ENCODE results near the gene ARID1B.
"Not testable (repeated sequence)": the region's sequence is repeated elsewhere in the genome, so short reads cannot be mapped to it uniquely, and the experiment has no call there.

ARID1B gene

DNA sequence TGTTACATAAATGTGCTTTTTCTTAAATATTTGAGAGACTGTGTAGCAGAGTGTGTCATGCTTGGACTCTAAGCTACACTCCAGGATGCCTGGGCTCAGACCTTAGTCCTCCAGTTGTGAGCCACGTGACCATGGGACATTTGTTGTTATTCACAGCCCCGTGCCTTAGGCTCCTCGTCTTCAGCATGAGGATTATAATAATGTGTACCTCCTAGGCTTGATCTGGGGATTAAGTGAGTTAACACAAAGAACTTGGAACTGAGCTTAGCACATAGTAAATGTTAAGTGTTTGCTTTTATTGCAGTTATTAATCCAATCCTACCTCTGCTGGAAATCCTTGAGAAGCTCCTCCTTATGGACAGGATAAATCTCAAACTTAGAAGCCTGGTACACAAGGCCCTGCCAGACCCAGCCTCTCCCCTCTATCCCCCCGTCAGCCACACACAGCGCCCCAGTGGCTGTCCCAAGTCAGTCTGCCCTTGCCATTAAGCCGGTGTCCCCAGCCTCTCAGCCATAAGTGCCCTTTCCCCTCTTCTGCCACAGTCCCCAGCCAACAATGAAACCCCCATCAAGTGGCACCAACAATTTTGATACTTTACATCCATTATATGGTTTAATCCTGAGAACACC lies 368.6 kb downstream of the ARID1B start:
- peak; percentile 28 for DNase-seq

DNA sequence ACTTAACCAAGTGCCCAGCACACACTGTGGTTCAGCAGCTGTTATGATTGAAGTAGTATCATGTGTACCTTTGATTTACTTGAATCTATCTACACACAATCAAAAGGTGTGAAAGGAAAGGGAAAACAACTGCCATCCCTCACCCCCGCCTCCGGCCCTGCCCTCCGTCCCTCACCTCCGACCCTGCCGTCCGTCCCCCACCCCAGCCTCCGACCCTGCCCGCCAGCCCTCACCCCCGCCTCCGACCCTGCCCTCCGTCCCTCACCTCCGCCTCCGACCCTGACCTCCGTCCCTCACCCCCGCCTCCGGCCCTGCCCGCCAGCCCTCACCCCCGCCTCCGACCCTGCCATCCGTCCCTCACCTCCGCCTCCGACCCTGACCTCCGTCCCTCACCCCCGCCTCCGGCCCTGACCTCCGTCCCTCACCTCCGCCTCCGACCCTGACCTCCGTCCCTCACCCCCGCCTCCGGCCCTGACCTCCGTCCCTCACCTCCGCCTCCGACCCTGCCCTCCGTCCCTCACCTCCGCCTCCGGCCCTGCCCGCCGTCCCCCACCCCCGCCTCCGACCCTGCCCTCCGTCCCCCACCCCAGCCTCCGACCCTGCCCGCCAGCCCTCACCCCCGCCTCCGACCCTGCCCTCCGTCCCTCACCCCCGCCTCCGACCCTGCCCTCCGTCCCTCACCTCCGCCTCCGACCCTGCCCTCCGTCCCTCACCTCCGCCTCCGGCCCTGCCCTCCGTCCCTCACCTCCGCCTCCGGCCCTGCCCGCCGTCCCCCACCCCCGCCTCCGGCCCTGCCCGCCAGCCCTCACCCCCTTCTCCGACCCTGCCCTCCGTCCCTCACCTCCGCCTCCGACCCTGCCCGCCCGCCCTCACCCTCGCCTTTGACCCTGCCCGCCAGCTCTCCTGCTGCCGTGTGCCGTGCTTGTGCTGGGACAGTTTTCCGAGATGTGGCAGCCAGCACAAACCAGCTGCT lies 370.2 kb downstream of the ARID1B start:
- DNase-seq, result not testable (repeated sequence)

DNA sequence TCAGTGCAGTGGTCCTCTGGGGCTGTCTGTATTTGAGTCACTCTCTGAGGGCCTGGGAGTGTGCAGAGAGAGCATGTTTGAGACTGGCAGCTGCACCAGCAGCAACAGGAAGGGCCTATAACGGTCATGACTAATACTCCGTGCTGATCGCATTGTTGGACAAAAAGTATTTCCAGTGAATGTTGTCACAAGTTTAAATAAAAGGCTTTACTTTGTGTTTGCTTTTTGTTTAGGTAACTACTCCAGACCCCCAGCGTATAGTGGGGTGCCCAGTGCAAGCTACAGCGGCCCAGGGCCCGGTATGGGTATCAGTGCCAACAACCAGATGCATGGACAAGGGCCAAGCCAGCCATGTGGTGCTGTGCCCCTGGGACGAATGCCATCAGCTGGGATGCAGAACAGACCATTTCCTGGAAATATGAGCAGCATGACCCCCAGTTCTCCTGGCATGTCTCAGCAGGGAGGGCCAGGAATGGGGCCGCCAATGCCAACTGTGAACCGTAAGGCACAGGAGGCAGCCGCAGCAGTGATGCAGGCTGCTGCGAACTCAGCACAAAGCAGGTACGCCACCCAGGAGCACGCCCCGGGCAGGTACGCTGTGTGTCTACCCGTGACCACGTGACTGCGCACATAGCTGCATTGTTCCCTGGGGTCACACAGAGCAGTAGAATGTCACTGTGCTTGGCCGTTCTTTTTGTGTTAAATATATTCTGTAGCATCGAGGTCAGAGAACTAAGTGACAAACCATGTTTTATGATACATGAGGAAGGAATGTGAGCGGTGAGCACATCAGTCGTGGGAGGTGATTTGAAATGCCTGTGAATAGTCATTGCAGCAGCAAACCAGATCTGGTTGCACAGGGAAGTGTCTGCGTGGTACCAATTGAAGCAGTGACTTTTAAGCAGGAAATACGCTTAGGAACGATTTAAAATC lies 371.5 kb downstream of the ARID1B start:
- DNase-seq, result peak; percentile 95

DNA sequence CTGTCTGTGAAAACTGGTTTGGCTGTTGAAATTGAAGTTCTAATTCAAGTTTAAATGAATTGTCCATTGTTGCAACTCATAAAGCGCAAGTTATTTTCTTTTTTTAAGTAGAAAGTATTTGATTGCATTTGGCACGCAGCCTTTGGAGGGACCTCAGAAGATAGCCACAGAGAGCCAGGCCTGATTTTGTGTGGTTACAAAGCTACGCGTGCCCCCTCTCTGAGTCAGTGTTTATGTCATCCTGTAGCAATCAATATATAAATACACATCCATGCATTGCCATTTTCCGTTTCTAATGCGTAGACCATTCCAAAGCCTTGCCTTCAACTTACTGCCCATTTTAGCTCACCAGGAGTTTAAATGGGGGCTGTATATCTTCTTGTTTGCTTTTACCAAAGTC lies 372.9 kb downstream of the ARID1B start:
- DNase-seq, result peak; percentile 73

DNA sequence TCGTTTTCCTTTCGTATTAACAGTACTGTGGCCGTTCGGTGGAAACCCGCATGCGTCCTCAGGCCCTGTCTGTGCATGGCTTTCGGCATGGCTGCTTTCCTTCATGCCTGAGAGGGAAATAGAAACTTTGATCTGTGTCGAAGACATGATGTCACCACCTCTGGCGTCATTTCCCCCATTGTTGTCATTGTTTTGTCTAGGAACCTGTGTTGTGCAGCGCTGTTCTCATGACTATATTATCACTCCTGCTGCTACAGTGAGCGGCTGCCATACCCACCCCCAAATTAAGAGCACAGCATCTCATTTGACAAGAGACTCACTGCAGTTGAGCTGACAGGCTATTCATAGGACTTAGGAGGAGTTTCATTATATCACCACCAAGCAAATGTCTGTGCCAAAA lies 373.9 kb downstream of the ARID1B start:
- DNase-seq, result no peak

DNA sequence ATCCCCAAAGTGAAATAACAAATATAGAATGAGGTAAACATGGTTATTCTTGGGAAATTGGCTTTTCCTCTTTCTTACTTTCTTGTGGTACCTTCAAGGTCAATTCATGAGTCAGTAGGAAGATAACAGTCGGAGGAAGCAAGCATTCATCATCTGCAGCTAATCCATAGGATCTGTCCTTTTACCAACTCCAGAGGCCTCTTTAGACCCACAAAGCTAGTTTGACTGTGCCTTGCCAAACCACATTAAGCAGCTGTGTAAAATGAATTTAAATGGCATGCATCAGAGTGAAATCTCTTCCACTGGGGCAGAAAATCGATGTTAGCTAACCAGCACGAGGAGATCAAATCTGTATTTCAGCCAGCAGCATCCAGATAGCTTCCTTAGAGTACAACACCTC lies 374.8 kb downstream of the ARID1B start:
- peak; percentile 70 for DNase-seq

DNA sequence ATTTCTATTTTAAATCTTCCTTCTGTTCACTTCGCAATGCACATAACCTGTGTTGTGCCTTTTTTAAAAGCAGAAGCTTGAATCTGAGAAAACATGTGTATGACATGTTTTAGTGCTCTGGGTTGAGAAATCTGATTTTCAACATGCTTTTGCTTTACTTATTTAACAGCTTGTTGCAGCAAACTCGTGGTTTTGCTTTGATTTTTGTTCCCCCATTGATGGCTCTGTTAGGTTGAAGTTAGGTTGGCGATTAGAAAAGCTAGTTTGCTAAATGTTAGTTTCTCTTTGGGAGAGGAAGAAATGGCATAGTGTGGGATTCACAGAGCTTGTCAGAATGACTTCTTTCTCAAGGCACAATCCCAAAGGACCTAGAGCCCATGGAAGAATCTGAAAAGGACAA lies 375.4 kb downstream of the ARID1B start:
- no peak for DNase-seq

DNA sequence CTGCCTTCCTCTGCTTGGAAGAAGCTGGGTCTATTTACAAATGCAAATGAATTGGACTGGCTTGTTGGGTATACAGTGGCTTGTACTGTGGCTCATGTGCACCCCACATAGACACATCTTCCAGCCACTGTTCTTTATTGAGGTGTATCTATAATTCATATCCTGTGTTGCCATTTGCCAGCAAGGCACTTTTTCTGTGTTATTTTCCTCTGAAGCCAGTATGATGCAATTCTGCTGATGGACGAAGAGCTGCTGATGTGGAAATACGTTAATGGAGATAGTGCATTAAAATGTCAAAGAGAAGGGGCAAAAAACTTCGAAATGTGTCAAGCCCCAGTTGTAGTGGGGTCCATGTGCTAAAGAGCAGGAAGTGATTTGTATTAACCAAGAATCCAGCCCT lies 378.6 kb downstream of the ARID1B start:
- DNase-seq, result no peak

DNA sequence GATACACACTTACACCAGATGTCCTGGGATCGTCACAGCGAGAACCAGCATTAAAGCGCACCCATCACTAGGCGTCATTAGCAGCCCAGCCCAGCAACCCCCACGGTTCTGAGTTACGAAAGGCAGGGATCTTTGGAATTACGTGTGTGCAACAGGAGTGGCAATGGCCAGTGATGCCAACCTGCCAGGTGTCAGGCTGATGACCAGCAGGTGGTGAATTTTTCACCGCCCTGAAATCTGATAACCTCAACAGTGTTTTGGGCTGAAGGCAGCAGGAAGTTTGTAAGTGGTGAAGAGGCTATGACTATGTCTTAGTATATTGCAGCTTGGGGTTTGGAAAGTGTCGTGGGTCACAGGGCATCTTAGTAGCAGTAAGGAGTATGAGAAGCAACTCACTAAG lies 380.1 kb downstream of the ARID1B start:
- no peak for DNase-seq

DNA sequence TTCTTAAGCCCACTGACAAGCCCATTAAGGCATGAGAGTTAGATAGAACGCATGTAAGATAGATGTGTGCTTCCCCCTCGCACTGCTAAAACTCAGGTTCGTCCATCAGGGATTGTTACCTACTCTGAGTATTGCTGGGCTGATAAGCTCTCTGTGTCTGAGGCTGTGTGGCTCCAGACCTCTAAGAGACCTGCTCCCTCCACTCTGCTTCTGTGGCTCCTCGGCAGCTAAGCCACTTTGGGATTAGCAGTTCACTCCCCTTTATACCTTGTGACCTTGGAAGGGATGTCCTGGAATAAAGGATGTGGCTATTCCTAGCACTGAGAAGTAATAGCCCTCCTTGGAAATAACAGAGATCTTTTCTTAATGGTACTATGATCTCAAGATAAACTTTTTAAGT lies 381.3 kb downstream of the ARID1B start:
- no peak for DNase-seq

DNA sequence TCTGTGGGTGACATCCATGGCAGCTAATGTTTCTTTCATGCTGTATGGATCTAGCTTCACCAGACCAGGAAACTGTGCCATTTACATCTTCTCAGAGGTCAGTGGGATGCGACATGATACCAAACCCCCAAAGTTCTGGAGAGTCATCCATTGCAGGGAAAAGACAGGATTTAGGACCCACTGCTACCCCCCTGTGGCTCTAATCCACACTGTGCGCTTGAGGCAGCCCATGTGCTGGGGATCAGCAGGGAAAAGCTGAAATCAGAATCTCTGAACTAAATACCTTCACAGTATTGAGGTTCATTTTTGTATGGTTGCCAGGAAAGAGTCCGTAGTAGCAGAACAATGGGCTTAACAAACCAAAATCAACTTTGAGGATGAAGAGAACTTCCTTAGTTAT lies 381.7 kb downstream of the ARID1B start:
- no peak for DNase-seq

DNA sequence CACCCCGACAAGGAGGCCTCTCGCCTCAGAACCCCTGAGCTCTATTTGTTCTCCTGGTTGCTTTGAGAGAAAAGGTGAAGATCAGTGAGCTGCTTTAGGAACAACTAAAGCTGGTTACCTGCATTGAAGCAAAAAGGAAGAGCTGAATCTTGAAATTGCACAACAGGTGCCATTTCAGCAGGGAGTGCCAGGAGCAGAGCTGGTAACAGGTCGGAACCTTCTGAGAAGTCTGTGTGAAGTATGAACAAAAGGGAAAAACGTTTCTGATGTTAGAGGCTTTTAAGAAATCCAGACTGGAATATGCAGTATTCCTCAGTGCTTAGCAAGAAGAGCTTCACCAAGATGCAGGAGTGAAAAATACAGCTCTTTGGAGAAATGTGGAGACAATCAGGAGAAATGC lies 382.2 kb downstream of the ARID1B start:
- DNase-seq, result no peak

DNA sequence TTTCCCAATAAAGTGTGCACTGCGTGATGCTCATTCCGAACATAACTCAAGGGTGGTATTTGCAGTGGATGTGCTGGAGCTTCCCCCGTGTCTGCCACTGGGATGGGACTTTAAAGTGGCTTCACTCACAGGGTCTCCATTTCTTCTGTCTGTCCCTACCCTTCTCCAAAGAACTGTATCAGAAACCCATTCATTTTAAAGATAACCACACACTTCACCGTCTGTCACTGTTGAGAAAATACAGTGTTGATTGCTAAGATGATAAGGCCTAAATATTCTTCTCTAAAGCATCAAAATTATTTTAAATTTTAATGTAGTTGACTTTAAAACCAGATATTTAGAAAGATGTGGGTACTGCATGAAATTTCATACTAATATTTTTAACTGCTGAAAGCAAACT lies 384.7 kb downstream of the ARID1B start:
- DNase-seq, result no peak

DNA sequence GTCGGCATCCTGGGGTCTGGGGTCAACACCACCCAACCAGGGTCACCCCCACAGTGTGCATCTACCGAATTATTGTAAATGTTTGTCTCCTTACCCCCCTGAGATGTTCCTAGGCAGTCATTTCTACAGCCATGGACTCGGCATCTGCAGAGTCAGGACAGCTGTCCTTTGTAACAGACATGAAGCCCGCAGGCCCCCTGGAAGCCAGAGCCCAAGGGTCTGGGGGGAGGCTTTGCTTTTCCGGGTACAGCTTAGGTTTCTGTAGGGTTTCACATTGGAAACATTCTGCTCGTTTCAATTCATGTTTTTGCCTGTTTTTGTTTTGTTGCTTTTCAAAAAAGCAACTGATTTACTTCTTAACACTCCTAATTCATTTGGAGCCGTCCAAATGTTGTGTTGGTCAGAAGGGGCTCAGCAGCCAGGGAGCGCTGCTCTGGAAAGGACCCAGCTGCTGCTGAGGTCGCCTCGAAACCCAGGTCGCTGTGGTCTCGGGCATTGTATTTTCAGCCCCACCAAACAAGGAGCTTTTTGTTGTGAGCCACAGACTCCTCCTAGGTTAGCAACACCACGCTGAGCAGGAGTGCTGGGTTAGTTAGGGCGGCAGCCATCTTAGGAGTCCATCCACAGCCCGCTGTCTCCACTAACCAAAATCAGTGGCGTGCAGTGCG lies 385.7 kb downstream of the ARID1B start:
- DNase-seq, result no peak

DNA sequence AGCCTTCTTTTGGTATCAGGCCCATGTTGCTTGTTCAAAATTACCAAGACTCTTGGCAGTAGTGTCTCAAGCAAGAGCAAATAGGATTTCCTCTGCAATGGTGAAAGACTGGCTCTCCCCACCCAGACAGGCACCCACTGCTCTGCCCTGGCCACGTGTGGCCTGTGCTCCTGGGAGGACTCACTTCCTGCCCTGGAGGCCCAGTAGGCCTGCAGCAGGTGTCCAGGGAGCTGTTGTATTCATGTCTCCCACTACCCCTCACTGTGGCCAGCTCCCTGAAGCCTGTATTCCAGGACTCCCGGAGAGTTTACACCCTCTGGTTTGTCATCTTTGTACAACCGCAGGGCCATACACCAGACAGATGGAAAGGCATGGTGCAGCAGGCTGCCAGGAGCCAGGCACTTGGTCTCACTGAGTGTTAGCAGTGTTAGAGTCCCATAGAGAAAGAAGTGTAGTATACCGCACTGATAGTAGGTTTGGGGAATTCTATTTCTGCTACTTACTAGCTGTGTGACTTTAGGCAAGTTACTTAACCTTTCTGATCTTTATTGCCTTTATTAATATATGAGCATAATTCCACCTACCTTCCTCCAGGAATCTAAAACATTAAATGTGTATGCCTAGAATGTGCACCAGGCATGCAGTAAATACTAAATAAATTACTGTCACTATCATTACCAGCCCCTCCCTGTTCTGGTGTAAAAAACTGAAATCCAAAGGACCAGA lies 386.4 kb downstream of the ARID1B start:
- DNase-seq, result no peak

DNA sequence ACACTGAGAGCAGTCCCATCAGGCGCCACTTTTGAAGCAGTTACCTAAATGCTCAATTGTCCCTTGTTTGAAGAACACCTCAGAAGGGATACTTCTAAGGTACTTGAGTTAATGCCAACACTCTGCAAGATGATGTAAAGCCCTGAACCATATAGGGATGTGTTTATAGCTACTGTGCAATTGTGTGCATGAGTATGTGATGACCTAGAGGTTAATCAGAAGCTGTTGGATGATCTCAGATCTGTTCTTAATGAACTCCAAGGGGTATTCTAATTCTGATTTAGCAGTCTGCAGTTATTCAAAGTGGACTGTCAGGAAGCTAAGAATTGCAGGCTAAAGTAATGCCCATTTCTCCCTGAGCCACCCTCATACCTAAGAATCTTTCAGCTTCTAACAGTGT lies 387.8 kb downstream of the ARID1B start:
- DNase-seq, result no peak

DNA sequence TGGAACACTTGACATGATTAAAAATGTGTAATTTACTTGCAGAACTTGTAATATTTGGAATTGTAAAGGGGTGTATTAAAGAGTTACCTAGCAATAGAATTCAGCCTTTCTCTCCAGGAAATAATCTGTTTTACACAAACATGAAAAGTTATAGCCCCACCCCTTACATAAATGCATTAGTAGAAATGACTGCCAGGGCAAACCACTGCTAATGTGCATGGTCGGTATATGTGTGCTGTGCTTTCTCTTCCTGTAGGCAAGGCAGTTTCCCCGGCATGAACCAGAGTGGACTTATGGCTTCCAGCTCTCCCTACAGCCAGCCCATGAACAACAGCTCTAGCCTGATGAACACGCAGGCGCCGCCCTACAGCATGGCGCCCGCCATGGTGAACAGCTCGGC lies 389.6 kb downstream of the ARID1B start:
- no peak for DNase-seq

DNA sequence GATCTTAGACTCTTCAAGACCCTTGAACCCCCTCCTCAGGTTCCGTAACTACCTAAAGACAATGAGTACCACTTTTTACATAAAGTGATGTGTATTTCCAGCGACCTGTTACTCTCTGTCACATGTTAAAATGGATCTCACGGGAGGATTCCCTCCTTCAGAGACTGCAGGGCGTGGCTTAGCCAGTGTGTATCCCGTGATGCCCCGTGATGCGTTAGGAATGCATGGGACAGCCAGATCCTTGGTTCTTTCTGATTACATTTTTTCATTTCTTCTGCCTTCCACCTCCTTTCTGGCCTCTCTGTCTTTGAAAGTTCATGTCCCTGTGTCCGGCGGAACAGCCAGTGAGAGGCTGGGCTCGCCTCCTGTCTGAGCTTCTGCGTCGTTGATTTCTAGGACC lies 390.7 kb downstream of the ARID1B start:
- DNase-seq, result no peak

DNA sequence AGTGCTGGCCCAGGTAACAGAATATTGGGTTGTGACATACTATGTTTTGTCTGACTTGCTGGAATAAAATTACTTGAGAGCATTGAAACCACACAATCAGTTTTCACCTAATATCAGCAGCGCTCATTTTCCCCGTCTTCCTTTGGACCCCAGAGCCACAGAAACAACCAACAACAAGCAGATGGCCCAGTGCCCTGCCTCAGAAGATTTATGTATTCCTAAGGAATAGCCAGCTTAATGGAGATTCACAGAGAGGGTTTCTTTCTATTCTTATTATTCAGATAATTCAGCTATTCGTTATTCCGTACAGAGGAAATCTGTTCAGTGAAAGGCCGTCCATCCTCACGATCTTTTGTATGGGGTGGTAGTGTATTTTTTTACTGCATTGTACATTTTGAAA lies 391.3 kb downstream of the ARID1B start:
- DNase-seq, result no peak

DNA sequence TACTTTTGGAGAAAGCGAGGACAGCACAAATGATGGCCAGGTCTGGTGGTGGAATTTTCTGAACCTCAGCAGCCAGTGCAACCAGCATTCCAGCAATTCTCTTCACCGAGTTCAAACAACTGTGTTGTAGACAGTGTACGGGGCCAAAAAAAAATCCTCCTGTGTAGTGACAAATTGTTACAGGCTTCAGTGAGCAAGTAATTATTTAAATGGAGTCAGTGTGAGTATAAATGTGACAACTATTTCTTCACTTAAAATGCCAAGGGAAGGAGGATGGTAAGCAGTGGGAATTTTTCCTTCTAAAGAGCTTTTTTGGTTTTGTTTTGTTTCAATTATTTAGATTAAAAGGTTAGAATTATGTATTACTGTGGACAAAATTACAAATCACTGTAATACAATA lies 392.0 kb downstream of the ARID1B start:
- DNase-seq, result no peak

DNA sequence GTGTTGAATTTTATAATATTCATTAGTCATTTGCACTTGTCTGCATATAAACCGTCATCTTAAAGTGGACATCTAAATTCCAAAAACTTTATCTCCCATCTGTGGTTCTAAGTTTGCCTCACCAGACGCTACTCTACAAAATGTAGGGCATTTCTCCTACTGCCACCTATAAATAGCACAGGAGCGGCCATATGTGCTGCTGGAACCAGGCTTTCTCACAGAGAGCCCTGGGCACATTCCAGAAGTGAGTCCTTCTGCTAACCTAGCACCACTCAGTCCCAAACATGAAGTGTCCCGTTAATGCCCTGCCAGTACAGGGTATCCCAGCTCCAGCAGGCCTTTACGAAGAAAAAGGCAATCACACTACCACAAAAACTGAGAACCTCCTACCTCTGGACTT lies 392.5 kb downstream of the ARID1B start:
- DNase-seq, result no peak

DNA sequence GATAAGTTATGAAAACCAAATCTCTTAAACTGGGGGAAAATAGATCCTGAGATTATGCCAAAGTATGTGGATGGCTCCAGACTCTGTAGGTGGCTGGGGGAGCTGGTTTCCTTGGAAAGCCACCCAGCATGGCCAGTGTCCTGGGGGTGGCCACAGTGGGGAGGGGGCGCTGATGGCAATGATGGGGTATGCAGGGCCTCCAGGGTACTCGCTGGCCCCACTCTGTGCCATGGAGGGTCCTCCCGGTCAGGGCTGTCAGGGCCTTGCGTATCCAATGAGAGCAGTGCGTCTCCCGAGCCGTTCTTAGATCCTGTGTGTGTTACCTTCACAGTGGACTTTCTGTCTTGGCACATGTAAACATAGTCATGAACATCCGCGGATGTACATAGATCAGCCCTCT lies 393.4 kb downstream of the ARID1B start:
- no peak for DNase-seq

Data from EL (cell line).